ENCODE data around the gene MEAF6.
"Not testable (repeated sequence)": the region's sequence is repeated elsewhere in the genome, so short reads cannot be mapped to it uniquely, and the experiment has no call there.

MEAF6 gene

GRCh38 chr1:37514350-37515184 is at the start of gene MEAF6:
Gene MEAF6 (minus strand): TSS chr1:37514766. CDS start chr1:37514746, 20 bp downstream.
- FAIRE-seq, result no peak

DNA sequence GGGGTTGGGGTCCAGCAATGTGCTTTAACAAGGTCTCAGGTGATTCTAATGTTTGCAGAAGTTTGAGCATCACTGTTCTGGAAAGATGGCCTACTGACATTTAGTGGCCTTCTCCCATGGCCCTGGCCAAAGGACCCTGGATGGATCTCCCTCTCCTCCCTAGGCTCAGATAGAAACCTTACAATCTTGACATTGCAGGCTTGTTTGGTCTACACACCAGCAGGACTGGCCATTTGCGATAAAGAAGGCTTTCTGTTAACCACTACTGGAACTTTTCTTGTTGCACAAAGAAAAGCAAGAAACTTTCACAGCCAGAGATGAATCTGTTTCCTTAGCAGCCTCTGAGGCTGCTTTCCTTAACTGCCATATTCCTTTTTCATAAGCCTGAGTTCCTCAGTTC is 48.4 kb upstream of the MEAF6 start:
- FAIRE-seq, result no peak

GRCh38 chr1:37561133-37562132 is 46.9 kb upstream of the MEAF6 start:
- no peak for FAIRE-seq

DNA sequence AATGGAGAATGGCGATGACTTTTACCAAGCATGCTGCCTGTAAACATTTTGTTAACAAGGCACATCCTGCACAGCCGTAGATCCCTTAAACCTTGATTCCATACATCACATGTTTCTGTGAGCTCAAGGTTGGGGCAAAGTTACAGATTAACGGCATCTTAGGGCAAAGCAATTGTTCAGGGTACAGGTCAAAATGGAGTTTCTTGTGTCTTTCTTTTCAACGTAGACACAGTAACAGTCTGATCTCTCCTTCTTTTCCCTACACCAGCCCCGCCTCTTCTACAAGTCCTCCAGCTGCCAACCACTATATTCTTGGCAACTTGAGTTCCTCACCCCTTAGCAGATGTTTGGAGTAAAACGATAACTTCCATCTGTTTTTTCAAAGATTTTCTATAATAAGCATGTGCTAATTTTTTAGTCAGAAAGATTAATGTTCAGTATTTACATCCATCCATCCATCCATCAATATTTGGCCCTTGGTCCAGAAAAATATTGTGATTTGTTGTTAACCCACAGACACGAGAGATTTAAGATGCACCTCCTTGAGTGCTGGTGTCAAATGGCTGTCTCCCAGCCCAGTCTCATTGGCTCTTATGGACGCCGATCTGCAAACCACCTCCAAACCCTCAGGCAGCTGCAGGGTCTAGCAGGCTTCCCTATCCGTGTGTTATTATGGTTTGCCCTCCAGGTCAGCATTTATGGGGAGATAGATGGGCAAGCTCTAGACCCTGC is 46.0 kb upstream of the MEAF6 start:
- FAIRE-seq, result no peak

DNA sequence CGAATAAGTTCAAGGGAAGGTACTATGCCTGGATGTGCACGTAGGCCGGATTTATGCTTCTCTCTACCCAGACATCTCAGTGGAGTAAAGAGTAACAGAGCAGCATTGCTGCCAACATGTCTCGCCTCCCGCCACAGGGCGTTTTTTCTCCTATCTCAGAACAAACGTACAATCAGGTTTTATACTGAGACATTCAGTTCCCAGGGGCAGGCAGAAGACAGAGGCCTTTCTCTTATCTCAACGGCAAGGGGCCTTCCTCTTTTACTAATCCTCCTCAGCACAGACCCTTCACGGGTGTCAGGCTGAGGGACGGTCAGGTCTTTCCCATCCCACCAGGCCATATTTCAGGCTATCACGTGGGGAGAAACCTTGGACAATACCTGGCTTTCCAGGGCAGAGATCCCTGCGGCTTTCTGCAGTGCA is 45.4 kb upstream of the MEAF6 start:
- not testable (repeated sequence) for FAIRE-seq

- FAIRE-seq, result no peak
Measured at GRCh38 chr1:37559080-37559479, 44.5 kb upstream of the MEAF6 start.

- FAIRE-seq, result no peak
Measured at GRCh38 chr1:37558411-37558810, 43.8 kb upstream of the MEAF6 start.

- no peak for FAIRE-seq
Measured at GRCh38 chr1:37557402-37557801, 42.8 kb upstream of the MEAF6 start.

- no peak for FAIRE-seq
Measured at GRCh38 chr1:37556712-37557196, 42.2 kb upstream of the MEAF6 start, which contains the start of gene DNALI1. Gene DNALI1 (plus strand): TSS chr1:37556940. CDS start chr1:37556995, 55 bp downstream.

DNA sequence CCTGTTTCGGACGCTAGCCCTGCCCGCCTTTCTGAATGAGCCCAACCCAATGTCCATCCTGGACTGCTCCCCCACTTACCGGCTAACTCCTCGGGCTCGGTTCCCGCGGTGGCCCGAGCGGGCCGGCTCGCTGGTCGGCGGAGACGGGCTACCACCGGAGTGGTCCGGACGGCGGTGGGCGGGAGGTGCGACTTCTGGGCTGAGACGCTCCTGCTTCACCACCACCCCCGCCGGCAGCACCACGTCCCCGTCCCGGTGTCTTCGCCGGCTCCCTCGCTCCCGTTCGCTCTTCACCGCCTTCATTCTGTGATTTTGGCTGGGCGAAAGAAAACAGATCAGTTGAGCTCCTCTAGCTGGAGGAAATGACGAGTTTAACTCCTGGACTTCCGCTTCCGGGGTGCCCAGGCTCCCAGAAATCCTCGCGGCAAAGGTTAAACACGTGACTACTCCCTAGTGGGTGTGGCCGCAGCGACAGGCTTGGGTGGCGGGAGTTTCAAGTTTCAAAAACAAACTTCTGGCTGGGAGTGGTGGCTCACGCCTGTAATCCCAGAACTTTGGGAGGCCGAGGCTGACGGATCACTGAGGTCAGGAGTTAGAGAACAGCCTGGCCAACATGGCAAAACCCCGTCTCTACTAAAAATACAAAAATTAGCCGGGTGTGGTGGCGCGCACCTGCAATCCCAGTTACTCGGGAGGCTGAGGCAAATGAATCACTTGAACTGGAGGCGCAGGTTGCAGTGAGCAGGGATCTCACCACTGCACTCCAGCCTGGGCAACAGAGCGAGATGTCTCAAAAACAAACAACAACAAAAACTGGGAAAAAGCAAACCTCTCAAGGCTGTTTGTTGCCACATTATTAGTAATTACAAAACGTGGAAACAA is 39.6 kb upstream of the MEAF6 start, which contains the start of gene SNIP1:
TSS of gene SNIP1 (minus strand) at position 367 of the 882 bp plus-strand sequence. CDS start at position 303, 64 bp downstream.
- peak; percentile 93 for FAIRE-seq

GRCh38 chr1:37553598-37553926 is 39.0 kb upstream of the MEAF6 start:
- FAIRE-seq, result no peak

DNA sequence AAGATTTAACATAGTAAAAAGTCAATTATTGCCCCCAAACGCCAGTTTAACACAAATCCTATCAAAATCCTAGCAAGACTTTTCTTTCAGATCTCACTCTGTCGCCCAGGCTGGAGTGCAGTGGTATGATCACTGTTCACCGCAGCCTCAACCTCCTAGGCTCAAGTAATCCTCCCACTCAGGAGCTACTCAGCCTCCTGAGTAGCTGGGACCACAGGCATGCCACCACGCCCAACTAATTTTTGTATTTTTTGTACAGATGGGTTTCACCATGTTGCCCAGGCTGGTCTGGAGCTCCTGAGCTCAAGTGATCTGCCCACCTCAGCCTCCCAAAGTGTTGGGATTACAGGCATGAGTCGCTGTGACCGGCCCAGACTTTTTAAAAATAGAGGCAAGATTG is 34.8 kb upstream of the MEAF6 start:
- FAIRE-seq, result no peak

GRCh38 chr1:37545019-37545418 is 30.5 kb upstream of the MEAF6 start:
- FAIRE-seq, result no peak

- no peak for FAIRE-seq
Measured at GRCh38 chr1:37544530-37544929, 30.0 kb upstream of the MEAF6 start.

DNA sequence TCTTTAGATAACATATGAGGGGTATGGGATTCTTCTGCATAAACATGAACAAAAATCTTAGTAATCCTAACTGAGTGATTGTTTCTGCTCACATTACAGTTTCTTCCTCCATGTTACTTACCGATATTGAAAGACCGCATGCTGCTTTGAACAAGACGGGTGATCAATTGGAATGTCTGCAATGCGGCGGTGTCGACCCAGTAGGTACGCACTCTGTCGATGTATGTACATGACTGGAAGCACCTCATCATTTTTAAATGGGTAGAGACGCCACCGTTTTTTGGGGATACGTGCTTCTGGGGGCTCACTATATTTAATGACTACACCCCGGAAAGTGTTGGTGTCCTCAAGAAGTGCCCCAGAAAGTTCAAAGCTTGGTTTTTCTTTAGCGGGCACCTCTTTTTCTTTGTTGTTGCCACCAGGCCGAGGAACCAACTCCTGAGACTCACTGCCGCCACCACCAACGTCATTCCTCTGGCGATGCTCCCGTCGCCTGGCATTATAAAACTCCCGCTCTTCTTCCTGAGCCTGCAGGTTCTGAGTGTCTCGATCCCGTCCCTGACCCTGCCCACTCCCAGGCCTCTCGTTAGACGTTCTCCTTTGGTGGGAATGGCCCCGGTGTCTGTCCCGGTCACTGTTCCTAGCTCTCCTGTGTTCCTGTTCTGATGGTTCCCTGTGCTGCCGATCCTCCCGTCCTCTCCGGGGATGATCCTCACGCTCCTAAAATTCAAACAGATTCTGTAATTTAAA is 25.6 kb upstream of the MEAF6 start:
- FAIRE-seq, result no peak

- FAIRE-seq, result not testable (repeated sequence)
Measured at GRCh38 chr1:37539154-37539553, 24.6 kb upstream of the MEAF6 start.

DNA sequence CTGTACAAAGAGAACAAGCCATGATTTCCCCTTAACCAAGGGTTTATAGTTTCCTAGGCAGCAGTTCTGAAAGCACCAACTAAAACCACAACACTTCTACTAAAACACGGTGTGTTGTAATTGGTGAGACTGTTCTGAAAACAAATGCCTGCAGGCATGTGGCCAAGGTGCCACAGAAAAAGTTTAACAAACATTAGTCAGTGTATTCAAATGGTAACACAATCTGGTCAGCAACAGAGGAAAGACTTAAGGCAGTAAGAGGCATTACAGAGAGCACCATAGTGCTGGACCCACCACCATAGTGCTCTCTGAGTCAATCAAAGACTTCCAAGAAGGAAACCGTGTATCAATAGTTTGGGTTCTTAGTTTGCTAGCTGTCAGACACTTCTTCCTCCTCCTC is 22.8 kb upstream of the MEAF6 start:
- no peak for FAIRE-seq

- FAIRE-seq, result no peak
Measured at GRCh38 chr1:37533317-37534093, 18.9 kb upstream of the MEAF6 start.

- FAIRE-seq, result not testable (repeated sequence)
Measured at GRCh38 chr1:37532418-37533156, 18.0 kb upstream of the MEAF6 start.

Data from islet of Langerhans (tissue), 1 donor.